NCI-H1930 (cell line): ENCODE results near the gene GPR37.
A peak's percentile ranks its signal among the peaks of the same experiment; 100 is the strongest.

Source experiments
- DNase-seq, 2 experiments: peaks; one replicate each; lab custom pipeline; 2025; lab: John Stamatoyannopoulos, UW

Gene GPR37

DNA sequence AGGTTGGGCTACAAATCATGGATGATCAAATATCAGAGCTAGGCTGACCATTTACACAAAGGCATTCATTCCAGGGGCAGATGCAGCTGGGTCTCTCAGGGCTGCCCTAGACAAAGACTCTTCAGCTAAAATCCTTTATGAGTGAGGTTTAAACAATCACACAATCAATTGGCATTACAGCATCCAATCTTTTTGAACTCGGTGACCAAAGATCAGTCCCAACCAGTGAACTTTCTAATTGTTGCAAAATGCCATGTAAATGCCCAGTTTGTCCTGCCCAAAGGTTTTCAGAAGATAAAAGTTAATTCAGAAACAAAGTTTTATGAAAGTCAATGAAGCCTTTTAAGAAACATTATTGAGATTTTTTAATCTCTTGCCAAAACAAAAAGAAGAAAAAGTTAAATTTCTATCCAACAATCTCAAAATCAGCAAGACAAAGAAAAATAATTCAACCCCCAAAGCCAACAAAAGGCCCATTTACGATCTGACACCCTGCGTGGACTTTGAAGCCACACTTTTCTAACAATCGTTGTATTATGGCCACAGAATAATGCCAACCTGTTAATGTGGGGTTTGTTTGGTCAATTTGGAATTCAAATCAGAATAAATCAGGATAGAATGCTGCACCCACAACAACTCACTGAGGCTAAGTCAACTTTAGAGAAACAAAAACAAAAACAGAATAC is 40.9 kb downstream of the GPR37 start:
- peak in 1 of 2 experiments; percentile 19 for DNase-seq

DNA sequence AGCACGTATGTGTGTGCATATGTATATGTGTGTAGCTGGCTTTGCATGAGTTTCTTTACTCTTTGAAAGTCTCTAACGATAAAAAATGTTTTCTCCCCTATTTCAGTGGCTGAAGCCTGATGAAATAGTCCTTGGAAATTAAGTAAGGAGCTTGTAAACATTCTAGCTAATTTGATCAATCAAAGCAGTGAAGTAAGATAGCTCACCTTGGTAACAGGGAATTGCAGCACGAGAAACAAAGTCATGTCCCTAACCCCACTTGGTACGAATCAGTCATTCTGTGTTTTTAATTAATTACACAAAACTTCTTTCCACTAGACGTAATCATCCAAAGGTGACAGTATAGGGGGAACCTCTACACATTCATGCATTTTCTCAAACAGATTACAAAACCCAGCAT is 41.5 kb downstream of the GPR37 start:
- DNase-seq: no peak

DNA sequence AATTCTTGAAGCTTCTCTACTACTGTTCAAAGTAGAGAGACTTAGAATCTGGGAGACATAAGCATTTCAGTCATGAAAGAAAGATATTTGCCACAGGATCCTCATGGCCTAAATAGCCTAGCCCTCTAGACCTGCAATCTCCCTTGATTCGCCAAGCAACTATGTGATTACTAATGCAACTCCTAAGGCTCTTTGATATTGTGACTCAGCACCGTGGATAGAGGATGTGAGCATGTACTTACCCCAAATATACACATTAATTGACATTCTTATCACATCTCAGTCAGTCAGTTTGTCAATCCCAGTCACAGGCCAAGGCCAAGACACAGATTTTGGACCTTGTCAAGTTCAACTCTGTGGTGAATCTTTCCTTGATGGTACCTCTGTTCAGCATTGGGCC is 42.6 kb downstream of the GPR37 start:
- DNase-seq: no peak

DNA sequence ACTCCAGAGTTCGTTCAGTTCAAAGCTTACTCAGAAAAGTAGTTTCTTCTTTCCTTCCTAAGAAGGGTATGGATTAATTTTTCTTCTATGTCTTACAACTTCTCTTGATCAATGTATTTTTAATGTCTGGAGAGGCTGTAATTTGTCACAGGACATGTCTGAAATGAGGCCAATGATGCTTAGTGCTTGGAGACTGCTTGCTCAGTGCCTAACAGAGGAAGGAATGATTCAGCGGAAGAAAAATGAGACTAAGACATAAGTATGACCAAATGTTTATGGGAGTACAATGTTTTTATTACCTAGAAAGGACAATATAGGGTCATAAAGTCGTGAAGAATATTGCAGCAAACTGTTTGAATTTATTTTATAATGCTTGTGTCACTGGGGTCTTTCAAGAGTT is 43.3 kb downstream of the GPR37 start:
- no peak for DNase-seq

DNA sequence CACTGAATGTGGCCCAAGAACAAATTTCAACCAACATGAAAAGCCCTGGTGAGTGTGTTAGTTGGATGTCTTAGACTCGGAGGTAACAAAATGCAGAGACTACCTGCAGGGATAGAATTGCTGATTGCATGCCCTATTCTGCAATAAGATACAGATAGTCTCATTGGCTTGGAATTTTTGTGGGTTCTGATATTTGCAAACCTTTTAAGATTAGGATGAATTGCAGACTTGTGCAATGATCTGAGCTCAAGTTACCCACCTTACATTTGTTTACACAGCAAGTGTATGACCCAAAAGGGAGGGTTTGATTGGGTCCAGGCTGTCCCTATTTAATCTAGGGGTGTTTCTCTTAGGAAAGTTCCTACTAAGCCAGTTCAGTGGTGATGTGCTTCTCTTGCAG is 45.4 kb downstream of the GPR37 start:
- DNase-seq: no peak

DNA sequence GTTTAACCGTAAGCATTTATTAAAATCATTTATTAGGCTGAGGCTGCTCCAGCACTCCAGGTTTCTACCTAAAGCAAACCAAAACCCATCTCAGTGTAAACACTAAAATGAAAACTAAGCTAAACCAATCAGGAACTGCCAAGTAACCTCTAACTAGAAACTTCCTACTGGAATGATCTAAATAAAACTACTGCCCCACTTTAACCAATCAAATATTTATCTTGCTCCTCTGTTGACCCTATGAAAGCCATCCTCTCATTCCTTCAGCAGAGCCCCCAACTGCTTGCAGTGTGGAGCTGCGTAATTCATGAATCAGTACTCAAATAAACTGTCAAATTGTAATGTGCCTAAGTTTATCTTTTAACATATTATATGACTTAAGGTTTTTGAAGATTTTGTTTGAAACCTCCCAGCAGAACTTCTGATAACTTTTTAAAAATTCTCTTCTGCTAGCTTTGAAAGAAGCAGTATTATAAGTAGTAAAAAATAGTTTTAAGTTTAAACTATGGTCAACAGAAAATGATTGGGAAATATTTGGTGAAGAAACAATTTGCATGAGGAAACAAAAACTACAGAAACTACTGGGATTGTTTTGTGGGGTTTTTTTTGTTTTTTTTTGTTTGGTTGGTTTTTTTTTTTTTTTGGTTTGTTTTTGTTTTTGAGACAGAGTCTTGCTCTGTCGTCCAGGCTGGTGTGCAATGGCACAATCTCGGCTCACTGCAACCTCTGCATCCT is 47.4 kb downstream of the GPR37 start:
- DNase-seq: no peak

DNA sequence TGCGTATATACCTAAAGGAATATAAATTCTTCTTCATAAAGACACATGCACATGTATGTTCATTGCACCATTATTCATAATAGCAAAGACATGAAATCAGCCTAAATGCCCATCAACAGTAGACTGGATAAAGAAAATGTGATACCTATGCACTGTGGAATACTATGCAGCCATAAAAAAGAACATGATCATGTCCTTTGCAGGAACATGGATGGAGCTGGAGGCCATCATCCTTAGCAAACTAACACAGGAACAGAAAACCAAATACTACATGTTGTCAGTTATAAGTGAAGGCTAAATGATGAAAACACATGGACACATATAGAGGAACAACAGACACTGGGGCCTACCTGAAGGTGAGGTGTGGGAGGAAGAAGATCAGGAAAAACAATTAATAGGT is 48.7 kb downstream of the GPR37 start:
- DNase-seq: no peak

DNA sequence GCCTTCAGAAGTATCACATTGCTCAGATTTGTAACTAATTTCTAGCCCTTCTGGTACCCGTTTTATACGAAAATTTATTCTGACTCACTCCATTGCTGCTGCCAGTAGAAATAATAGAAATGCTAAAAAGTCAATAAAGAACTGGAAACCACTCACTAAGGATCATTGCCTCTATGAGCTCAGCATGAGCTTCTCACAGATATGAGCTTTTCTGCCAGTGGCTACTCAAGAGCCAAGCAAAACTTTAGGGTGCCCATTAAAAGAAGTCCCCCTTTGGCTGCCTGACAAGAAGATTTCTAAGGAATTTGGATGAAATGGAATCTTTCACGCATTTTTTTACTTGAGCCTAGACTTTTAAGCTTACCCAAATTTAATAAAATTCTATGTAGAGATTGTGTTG is 52.5 kb downstream of the GPR37 start:
- no peak for DNase-seq

DNA sequence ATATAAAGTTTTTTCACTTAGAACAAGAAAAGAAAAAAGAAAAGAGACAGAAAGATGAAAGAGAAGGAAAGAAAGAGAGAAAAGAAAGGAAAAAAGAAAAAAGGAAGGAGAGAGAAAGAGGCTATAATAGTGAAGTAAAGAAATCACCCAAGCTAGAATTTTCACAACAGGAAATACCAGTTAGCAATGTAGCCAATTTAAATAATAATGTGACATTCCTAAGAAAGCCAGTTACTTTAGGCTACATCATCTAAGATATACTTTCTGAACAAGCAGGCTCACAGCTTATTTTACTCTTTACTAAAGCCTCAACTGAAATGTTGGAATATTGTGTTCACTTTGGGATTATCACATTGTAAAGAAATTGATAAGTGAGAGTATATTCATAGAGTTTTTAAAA is 53.6 kb downstream of the GPR37 start:
- DNase-seq: no peak

DNA sequence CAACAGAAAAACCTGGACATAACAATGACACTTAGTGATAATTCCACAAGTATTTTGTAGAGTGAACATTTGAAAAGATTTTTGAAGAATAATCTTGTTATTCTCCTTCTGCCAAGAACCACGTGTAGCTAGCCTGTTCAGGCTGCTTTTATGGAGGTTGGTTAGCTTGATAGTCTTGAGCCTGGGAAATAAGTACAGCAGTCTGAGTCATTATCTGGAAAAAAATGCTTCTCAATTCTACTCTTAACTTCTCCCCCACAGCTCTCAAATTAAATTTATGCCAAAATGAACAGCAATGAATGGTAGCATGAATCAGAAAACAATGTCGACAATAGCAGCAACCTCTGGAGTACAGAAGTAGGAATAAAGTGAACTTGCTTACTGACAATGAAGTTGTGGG is 63.2 kb downstream of the GPR37 start:
- DNase-seq: no peak

DNA sequence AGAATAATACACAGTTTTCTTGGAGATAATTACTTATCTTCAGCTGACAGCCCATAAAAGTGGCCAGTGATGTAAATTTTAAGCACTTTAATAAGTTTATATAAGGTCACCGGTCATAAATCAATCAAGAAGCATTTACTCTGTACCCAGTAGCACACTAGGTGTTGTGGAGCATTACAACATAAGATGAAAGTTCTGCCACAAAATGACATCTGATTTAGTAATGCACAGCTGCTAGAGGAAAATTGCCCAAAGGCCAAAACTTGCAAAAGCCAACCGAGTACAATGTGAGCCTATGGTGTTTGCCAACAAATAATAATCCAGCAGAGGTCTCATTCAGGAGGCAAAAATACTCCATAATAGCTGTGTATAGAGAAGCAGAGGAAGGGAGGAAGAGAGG is 63.6 kb downstream of the GPR37 start:
- DNase-seq: peak in 1 of 2 experiments; percentile 7

DNA sequence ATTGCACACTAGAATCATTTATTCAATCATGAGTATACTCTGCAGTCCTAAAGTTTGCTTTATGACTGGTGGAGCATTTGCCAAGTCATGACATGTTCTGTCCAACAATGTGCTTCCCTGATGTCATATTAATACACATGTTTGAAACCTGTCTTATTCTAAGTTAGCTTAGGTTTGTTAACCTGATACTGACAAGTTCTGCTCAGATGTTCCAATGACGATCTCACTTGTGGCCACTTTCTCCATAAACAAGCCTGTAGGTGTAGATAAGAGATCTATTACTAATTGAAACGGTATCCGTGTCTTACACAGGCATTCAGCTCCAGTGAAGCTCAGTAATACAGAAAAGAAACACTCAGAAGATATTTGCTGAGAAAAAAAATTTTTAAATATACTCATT is 64.9 kb downstream of the GPR37 start:
- DNase-seq: no peak

DNA sequence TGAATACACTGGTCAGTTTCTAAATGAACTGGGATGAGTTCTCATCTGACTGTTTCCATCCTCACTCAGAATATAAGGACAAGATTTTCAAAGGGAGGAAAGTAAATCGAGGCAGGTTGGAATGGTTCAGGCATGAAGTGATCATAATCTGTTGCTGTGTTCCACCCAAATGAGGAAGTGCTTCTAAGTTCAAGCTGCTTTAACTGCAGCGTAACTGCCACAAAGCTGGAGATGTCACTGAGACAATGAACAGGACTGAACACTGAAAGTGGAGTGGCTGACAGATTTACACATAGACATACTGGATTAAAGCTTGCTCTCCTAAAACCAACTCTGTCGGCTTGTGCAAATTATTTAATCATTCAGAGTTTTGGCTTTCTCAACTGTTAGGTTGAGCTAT is 66.6 kb downstream of the GPR37 start:
- no peak for DNase-seq

DNA sequence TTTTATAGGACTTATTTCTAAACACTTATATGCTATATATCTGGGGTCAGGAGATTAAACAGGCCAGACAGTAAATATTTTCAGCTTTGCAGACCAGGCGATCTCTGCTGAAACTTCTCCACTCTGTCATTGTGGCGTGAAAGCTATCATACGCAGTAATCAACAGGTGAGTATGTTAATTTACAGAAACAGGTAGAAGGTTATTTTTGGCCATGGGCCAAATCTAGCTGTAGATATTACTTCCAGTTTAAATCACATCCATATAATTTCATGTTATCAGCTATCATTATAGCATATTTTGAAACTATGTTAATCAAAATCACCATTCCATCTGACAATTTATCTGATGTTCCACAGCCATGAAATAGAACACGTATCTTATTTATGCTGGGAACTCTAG is 67.8 kb downstream of the GPR37 start:
- no peak for DNase-seq
